K562 (cell line): ENCODE results near the gene PLD6.

Source experiments
- POLR2AphosphoS5 ChIP-seq: IDR thresholded peaks from 2 replicates; pipeline ENCODE4 v1.6.1; 2011; ENCODE audit warnings: mild to moderate bottlenecking, low read depth, low read length, moderate library complexity; ENCODE audit not compliant: control insufficient read depth, insufficient read depth
- RAD21 ChIP-seq, 2 experiments: fragments of 250-450 bp in 1 of 2; fragments of 450-650 bp in 1 of 2; sonication (Bioruptor Pico) in 1 of 2; formaldehyde crosslinking in 1 of 2; IDR thresholded peaks in 1 of 2; conservative IDR thresholded peaks in 1 of 2; 2 replicates each; pipeline versions ENCODE4 v1.4.0 to v1.8.0; 2020 to 2022; ENCODE audit warnings: mild to moderate bottlenecking in 2 of 2, moderate library complexity in 1 of 2
- TCF7L2 ChIP-seq: fragments of 150-350 bp; IDR thresholded peaks from 2 replicates; pipeline ENCODE4 v1.6.1; 2016; ENCODE audit warnings: low read depth, mild to moderate bottlenecking, low read length, moderate library complexity
- ZBTB43 ChIP-seq: sonication (generic); formaldehyde crosslinking; IDR thresholded peaks from 2 replicates; pipeline ENCODE4 v1.8.0; 2023; ENCODE audit warnings: mild to moderate bottlenecking, missing genetic modification reagents

GRCh38 chr17:17241656-17242055 is 35.5 kb upstream of the PLD6 start:
- TF ChIP-seq ZBTB43 (CRISPR knock-in tag) (no peak), TCF7L2 (no peak), RAD21 (CRISPR knock-in tag; conservative IDR thresholded peaks at IDR 0.05 in 1 of 2, IDR thresholded peaks at IDR 0.05 in 1 of 2) (no peak), POLR2AphosphoS5 (no peak)
